ENCODE measurements around the gene DTX1.
A peak's percentile ranks its signal among the peaks of the same experiment; 100 is the strongest.

The DTX1 gene

DNA sequence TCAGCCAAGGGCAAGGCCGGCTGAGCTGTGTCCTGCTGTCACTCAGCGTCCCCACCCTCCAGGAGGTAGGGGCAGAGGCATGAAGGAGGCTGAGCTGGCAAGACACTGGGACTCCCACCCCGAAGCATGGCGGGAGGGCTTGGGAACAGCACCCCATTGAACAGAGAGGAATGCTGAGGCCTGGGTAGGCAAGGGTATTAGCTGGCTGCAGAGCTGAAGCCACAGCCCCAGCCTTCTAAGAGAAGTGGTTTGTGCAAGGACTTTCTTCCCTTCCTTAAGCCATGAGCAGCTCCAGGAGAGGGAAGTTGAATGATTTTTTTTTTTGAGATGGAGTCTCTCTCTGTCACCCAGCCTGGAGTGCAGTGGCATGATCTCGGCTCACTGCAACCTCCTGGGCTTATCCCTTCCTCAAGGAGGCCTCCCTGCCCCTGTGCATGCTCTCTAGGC, 86.4 kb downstream of the DTX1 start:
- H3K4me1 Mint-ChIP-seq = peaks cover 24 to 50% of the 10 kb centered on the region in 2 donors
- ATAC-seq (replicated peaks) (no peak), DNase-seq (no peak)
- peaks cover 0 to 4% of the 10 kb centered on the region in 2 donors for H3K36me3 Mint-ChIP-seq
- peak overlapping the region; percentile 99 for H3K27ac Mint-ChIP-seq
- peaks cover 0 to 4% of the 10 kb centered on the region in 2 donors for H3K9me3 Mint-ChIP-seq
- H3K4me3 Mint-ChIP-seq = peak overlapping the region; percentile 52 to 61
- H3K27me3 Mint-ChIP-seq = no peaks in the 10 kb centered on the region

DNA sequence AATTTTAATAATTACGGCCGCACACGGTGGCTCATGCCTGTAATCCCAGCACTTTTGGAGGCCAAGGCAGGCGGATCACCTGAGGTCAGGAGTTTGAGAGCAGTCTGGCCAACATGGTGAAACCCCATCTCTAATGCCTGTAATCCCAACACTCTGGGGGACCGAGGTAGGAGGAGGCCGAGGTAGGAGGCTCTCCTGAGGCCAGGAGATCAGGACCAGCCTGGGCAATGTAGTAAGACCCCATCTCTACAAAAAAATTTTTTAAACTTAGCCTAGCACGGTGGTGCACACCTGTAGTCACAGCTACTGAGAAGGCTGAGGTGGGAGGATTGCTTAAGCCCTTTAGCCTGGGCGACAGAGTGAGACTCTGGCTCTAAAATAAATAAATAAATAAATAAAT, 87.4 kb downstream of the DTX1 start:
- Mint-ChIP-seq H3K36me3 (peaks cover 0 to 4% of the 10 kb centered on the region in 2 donors), H3K4me3 (no peak overlapping the region)

DNA sequence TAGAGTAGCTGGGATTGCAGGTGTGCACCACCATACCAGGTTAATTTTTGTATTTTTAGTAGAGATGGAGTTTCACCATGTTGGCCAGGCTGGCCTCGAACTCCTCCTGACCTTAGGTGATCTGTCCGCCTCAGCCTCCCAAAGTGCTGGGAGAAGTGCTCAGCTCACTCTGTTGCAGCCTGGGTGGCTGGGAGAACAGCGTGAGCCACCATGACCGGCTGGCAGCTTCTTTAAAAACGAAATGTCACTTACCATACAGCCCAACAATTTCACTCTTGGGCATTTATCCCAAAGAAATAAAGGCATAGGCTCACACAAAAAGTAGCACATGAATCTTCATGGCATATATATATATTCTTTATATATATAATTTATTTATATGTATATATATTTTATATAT, 88.3 kb downstream of the DTX1 start:
- peaks cover 0 to 4% of the 10 kb centered on the region in 2 donors for H3K9me3 Mint-ChIP-seq
- H3K27ac Mint-ChIP-seq = no peak overlapping the region
- no peak for DNase-seq
- no peak for ATAC-seq (replicated peaks)
- H3K36me3 Mint-ChIP-seq = peaks cover 0 to 4% of the 10 kb centered on the region in 2 donors
- H3K27me3 Mint-ChIP-seq = no peaks in the 10 kb centered on the region
- H3K4me3 Mint-ChIP-seq = no peak overlapping the region
- peaks cover 21 to 52% of the 10 kb centered on the region in 2 donors for H3K4me1 Mint-ChIP-seq

More for the DNA sequence above, 87.4 kb downstream of the DTX1 start:
- Mint-ChIP-seq H3K9me3 (peaks cover 0 to 4% of the 10 kb centered on the region in 2 donors), H3K27me3 (no peaks in the 10 kb centered on the region), H3K4me1 (peaks cover 21 to 46% of the 10 kb centered on the region in 2 donors), H3K27ac (no peak overlapping the region)
- ATAC-seq (replicated peaks) = no peak
- no peak for DNase-seq

DNA sequence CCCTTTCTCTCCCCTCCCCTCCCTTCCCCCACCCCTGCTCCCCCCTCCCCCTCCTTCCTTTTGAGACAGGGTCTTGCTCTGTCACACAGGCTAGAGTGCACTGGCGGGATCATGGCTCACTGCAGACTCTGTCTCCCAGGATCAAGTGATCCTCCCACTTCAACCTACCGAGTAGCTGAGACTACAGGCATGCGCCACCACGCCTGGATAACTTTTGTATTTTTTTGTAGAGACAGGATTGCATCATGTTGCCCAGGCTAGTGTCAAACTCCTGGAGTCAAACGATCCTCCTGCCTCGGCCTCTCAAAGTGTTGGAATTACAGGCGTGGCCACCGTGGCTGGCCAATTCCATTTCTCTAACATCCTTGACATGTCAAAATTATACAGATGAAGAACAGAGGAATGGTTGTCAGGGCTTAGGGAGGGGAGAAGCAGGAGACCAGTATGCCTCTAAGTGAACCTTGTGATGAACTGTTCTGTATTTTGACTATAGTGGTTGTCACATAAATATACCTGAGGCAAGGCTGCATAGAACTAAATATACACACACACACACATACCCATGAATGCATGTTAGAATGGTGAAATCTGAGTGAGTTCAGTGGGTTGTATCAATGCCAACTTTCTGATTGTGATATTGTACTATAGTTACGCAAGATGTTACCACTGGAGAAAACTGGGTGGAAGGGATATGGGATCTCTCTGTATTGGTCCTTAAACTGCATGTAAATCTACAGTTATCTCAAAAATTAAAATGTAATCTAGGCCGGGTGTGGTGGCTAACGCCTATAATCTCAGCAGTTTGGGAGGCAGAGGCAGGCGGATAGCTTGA, 89.4 kb downstream of the DTX1 start:
- Mint-ChIP-seq H3K9me3 (peaks cover 0 to 4% of the 10 kb centered on the region in 2 donors), H3K27ac (no peak overlapping the region), H3K27me3 (no peaks in the 10 kb centered on the region), H3K36me3 (peaks cover 0 to 4% of the 10 kb centered on the region in 2 donors), H3K4me1 (peaks cover 22 to 43% of the 10 kb centered on the region in 2 donors), H3K4me3 (no peak overlapping the region)
- DNase-seq = no peak
- no peak for ATAC-seq (replicated peaks)

DNA sequence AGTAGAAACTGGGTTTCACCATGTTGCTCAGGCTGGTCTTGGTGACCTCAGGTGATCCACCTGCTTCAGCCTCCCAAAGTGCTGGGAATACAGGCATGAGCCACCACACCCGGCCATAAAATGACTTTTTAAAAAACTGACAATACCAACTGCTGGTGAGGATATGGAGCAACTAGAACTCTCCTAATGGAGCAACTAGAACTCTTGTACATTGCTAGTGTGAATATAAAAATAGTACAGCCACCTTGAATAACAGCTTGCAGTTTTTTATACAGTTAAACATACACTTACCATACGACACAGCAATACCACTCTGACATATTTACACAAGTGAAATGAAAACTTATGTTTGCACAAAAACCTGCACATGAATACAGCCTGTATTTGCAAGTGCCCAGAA, 90.5 kb downstream of the DTX1 start:
- Mint-ChIP-seq H3K4me3 (no peak overlapping the region), H3K27me3 (peaks cover under 1 to 2% of the 10 kb centered on the region in 2 donors), H3K9me3 (peaks cover 0 to 4% of the 10 kb centered on the region in 2 donors), H3K4me1 (peaks cover 22 to 36% of the 10 kb centered on the region in 2 donors), H3K27ac (no peak overlapping the region), H3K36me3 (peaks cover 0 to 4% of the 10 kb centered on the region in 2 donors)
- no peak for DNase-seq
- no peak for ATAC-seq (replicated peaks)
